B cell (primary cell): Measurements from ENCODE around the gene CIAO2A.
"Not testable (repeated sequence)": the region's sequence is repeated elsewhere in the genome, so short reads cannot be mapped to it uniquely, and the experiment has no call there.

ENCODE experiments used
- CTCF ChIP-seq: fragments of 200-600 bp; IDR thresholded peaks from one replicate; pipeline ENCODE4 v1.8.0; 2022; ENCODE audit warnings: antibody characterized with exemption, mild to moderate bottlenecking
- EZH2 ChIP-seq: IDR thresholded peaks from 2 replicates; pipeline ENCODE4 v1.6.1; 2012; ENCODE audit warnings: borderline replicate concordance, low read depth, mild to moderate bottlenecking, moderate library complexity, low read length; ENCODE audit not compliant: insufficient read depth, poor library complexity, severe bottlenecking

- TF ChIP-seq CTCF, EZH2: not testable (repeated sequence)
Measured at GRCh38 chr15:64073496-64073895, 20.1 kb downstream of the CIAO2A start.
